DMS 273 (cell line): ENCODE results near the gene GPR107.
"Not testable (repeated sequence)": the region's sequence is repeated elsewhere in the genome, so short reads cannot be mapped to it uniquely, and the experiment has no call there.

Experiments used
- DNase-seq: peaks from one replicate; lab custom pipeline; 2025; ENCODE audit not compliant: unreplicated experiment; lab: John Stamatoyannopoulos, UW

GPR107 gene

DNA sequence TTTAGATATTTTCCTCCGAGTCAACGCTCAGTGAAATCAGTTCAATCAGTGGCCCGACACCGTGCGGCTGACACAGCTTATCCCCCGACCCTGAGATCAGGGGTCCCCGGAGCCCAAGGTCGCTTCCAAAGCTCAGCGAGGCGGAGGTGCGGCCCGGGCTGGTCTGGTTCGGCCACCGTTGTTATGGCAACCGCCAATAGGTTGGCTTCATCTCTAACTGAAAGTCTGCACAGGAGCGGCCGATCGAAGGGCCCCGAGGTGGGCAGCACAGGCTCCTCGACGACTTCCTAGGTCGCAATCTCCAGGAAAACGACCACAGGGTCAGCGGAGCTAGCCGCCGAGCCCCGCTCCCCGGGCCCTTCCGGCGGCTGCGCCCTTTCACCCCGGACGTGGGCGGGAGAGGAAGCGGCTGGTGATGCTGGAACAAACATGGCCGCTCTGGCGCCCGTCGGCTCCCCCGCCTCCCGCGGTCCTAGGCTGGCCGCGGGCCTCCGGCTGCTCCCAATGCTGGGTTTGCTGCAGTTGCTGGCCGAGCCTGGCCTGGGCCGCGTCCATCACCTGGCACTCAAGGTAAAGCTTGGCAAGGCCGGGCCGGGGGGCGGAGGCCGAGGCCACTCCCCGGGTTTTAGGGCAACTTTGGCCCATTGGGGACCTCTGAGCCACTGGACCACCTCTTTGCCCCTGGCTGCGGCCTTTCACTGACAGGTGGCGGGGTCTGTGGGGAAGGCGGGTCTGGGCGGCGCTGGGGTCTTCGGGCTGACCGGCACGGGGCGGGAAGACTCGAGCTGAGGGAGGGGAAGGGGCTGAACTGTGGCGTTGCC is at the start of gene GPR107:
Gene GPR107, plus strand, starts transcription at position 403 of the 821 bp plus-strand sequence. Its CDS starts 27 bp downstream, at position 430.
- DNase-seq: peak; percentile 80

DNA sequence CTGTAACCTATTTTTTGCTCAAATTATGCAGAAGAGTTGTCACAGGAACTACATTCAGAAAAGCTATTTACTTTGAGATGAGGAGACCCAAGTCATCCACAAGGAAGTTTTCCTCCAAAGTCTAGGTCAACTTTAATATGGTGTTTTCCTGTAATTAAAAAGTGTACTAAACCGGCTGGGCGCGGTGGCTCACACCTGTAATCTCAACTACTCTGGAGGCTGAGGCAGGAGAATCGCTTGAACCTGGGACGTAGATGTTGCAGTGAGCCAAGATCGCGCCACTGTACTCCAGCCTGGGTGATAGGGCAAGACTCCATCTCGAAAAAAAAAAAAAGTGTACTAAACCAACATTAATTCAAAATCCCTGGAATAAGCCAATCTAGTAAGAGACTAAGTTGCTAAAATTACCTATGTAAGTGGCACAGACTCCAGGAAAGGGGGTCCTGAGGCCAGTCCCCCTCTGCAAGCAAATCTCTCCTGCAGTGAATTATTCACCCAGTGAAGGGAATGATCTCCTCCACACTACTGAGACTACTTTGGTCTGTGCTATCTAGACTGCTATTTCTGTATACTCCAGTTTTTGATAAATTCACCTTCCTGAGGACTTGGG is 49.7 kb upstream of the GPR107 start:
- DNase-seq: no peak

DNA sequence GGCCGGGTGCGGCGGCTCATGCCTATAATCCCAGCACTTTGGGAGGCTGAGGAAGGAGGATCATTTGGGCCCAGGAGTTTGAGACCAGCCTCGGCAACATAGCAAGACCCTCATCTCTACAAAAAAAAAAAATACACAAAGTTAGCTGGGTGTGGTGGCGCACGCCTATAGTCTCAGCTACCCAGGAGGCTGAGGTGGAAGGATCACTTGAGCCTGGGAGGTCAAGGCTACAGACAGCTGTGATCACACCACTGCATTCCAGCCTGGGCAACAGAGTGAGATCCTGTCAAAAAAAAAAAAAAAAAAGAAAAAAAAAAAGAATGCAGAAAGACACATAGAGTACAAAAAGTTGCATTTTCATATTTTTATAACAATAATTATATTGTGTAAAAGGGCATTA is 46.8 kb upstream of the GPR107 start:
- DNase-seq: not testable (repeated sequence)

DNA sequence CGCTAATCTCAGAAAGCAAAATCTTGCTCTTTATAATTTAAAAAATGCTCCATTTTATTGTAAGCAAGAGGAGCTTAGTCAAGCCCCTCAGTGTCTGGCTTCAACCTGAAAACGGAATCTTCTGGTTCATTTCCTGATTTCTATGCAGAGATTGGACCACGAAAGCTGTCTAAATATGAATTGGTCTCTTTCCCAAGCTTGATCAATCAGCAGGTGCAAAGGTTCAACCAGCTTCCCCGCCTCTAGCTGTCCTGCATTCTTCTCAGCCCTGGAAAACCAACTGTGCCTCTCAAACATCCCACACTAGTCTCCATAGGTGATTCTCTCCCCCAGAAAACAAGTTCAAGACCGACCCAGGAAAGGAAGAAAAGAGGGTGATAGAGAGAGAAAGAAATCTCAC is 45.2 kb upstream of the GPR107 start:
- no peak for DNase-seq

DNA sequence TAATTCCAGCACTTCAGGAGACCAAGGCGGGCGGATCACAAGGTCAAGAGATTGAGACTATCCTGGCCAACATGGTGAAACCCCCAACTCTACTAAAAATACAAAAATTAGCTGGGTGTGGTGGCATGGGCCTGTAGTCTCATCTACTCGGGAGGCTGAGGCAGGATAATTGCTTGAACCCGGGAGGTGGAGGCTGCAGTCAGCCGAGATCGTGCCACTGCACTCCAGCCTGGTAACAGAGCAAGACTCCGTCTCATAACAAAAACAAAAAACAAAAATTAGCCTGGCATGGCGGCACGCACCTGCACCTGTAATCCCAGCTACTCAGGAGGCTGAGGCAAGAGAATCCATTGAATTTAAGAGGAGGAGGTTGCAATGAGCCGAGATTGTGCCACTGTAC is 44.2 kb upstream of the GPR107 start:
- not testable (repeated sequence) for DNase-seq

DNA sequence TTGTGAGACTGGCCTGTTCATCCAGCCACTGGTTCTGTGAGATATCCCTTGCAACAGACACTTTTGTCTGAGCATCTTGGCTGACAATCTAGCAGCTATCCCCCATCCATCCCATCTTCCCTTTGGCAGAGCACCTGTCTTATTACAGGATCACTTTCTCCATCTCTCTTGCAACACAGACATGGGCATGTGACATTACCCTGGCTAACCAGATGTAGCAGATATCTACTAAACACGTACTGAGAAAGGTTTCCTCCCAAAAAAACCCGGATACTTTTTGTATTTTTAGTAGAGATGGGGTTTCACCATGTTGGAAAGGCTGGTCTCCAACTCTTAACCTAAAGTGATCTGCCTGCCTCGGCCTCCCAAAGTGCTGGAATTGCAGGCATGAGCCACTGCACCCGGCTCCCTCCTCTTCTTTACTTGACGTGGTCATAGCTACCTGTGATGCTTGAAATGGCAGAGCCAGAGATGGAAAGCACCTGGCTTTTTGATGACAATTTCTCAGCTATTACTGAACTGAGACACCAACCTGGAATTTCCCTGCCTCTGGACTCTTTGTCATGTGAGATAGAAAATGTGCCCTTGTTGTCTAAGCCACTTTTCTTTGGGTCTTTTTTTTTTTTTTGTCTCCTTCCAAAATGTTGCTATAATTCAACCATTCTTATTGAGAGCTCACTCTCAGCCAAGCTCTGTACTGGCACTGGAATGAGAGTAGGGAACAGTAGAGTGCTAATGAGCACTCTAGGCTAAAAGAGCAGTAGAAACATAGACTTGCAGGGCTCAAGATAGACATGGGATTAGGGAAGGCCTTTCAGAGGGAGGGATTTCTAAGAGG is 43.3 kb upstream of the GPR107 start:
- DNase-seq: no peak

DNA sequence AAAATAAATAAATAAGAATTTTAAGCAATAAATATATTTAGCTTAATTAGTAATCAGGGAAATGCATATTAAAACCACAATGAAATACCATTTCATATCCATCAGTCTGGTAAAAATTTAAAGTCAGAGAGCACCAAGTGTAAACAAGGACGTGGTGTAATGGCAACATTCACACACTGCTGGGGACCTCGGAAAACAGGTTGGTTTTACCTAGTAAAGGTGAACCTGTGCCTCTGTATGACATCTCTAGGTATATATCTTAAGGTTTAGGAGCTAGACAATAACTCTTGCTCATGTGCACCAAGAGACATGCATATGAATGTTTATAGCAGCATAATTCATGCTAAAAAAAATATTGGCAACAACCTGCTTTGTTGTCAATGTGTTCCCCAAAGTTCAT is 40.4 kb upstream of the GPR107 start:
- DNase-seq: no peak

DNA sequence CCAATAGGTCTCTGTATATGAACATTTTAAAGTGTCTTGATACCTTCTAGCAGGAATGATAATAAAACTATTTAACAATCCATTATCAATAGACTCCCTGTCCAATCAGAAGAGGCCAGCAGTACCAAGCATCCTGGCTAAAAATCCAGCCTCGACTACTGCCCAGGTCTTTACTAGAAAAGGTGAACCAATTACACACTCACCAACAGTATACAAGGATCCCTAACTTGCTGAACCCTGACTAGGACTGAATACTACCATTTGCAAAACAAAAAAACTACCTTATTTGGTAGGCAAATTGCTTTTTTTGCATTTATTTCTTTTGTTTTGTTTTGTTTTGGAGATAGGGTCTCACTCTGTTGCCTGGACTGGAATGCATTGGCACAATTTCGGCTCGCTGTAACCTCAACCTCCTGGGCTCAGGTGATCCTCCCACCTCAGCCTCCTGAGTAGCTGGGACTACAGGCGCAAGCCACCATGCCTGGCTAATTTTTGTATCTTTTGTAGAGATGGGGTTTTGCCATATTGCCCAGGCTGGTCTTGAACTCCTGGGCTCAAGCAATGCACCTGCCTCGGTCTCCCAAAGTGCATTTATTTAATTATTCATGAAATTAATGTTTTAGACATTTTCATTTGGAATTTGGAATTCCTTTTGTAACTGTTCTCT is 38.2 kb upstream of the GPR107 start:
- DNase-seq: no peak

DNA sequence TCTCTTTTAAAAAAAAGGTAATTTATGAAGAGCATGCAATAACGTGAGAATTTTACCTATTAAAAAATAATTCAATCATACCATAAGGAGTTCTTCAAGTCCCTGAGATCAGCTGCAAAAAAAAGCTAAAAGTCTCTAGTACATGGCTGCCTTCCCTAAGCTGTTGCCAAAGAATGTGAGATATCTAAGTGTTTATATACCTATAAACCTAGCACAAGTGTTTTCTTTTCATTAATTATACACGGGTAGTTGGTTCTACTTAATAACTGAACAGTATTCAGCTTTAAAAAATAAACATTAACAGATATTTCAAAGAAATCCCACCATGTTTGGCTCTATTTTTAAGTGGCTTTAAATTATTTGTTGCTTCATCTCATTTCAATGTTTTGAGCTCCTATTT is 36.6 kb upstream of the GPR107 start:
- DNase-seq: no peak

DNA sequence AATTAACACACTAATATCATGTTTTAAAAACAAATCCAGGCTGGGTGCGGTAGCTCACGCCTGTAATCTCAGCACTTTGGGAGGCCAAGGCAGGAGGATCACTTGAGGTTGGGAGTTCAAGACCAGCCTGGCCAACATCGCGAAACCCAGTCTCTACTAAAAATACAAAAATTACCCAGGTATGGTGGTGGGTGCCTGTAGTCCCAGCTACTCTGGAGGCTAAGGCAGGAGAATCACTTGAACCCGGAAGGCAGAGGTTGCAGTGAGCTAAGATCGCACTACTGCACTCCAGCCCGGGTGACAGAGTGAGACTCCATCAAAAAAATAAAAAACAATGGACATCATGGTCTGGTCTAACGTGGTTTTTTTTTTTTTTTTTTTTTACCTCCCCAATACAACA is 36.2 kb upstream of the GPR107 start:
- not testable (repeated sequence) for DNase-seq

DNA sequence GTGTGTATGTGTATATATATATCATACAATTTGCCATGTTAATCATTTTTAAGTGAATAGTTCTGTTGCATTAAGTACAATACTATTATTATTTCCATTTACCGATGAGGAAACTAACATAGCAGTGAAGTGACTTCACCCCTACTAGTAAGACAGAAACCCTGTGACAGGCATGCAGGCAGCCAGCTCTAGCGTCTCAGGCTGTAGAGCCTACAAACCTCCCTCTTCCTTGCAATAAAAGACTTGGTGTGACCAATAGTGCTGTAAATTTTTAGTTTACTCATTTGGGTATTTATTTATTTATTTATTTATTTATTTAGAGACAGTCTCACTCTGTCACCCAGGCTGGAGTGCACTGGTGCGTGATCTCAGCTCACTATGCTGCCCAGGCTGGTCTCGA is 35.4 kb upstream of the GPR107 start:
- DNase-seq: no peak

DNA sequence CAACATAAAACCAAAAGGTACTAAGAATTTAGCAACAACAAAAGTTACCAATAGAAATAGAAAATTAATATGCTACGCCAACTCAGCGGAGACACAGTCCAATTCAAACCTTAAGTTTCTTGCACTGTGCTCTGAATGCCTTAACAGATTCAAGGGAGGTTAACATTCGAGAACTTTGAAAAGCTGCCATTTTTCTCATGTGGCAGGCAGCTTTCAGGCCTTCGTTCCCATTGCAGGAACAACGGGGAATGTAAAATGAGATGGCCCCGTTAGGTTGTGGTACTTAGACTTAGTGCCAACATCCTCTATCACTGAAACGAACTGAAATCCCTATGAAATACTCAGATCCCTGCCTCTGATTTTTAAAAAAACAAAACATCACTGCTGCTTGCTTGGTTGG is 33.1 kb upstream of the GPR107 start:
- no peak for DNase-seq

DNA sequence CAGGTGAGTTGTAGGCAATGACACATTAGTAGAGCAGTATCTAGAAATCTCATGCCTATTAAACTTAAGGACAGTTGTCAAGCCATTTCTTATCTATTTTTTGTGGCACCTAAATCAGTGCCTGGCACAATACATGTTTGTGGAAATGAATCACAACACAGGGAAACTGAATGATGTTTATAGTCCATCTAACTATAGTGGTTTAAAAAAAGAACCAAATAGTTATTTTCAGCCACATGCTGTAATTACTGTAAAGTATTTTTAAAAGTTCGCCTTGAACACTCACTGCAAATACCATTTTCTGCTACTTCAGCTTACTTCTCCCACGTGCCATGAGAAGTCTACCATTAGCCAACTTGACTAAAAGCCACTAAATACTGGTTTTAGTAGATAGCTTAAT is 32.6 kb upstream of the GPR107 start:
- no peak for DNase-seq

DNA sequence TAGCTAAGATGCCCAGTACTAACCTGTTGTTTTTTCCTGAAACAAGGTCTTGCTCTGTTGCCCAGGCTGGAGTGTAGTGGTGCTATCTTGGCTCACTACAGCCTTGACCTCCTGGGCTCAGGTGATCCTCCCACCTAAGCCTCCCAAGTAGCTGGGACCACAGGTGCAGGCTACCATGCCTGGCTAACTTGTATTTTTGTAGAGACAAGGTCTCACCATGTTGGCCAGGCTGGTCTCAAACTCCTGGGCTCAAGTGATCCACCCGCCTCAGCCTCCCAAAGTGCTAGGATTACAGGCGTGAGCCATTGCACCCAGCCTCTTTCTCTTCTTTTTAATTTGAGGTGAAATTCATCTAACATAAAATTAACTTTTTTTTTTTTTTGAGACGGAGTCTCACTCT is 31.9 kb upstream of the GPR107 start:
- DNase-seq: not testable (repeated sequence)

DNA sequence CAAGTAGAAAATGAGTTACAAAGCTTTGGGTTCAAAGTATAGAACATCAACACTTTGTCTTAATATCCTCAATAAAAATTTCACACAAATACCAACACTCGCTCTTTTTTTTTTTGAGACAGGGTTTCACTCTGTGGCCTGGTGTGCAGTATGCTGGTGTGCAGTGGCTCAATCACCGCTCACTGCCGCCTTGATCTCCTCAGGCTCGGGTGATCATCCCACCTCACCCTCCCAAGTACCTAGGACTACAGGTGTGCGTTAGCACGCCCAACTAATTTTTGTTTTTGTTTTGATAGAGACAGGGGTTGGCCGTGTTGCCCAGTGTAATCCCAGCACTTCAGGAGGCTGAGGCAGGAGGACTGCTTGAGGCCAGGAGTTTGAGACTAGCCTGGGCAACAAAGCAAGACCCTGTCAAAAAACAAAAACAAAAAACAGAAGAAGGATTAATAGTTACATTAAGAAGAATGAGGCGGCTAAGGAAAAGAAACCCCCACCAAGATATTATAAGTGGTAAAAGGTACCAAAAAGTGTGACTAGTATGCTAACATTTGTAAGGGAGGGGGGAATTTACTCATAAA is 31.1 kb upstream of the GPR107 start:
- DNase-seq: no peak

DNA sequence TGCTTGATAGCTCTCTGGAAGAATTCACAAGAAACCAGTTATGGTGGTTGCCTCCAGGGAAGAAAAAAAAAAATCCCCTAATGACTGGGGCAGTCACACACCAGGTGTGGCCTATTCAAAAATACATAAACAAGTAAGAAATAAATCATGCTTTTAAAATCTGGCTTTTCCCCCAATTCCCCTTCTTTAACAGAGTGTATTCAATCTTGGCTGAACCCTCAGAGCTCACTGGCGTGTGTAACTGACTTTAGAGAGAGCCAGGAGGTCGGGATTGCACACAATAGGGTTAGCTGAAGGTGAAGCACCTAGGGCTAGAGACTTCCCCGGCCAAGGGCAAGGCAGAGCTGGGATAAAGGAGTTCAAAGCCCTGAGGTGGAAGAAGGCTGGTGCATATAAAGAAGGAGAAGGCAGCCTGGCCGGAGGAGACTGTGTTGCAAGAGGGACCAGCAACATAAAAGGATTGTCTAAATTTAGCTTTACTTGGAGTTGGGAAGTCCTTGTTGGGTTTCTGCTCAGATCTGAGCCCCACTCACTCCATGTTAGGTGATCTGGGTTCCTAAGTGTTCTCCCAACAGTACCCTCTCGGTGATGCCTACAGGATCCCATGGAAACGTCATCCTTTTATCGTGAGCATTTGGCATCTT is 30.4 kb upstream of the GPR107 start:
- no peak for DNase-seq

DNA sequence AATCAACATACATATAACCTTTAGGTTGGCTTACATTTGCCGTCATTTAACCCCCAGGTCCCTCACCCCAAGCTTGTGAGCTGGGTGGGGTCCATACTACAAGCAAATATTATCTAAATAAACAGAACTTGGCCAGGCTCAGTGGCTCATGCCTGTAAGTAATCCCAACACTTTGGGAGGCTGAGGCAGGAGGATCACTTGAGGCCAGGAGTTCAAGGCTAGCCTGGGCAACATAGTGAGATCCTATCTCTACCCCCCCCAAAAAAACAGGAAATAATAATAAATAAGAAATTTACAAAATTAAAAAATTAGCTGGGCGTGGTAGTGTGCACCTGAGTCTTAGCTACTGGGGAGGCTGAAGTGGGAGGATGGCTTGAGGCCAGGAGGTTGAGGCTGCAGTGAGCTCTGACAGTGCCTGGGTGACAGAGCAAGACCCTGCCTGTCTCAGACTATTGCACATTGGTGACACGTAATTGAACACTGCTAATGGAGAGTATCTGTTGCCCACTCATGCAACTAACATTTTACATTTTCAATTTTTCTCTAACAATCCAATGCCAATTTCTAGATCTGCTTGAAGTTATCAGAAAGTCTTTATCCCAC is 29.6 kb upstream of the GPR107 start:
- no peak for DNase-seq

DNA sequence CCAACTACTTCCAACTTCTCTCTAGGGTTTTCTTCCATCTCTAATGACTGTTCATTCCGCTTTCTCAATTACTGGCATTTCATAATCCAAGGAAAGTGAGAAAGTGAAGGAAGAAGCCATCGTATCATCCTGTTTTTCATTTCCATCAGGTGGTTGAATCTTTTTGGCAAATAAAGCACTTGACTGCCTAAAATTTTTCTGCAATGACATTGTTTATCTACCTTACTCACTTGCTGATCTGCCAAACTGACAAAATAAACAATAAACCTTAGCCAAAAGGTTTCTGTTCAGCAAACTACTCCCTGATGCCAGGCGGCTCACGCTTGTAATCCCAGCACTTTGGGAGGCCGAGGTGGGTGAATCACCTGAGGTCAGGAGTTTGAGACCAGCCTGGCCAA is 29.1 kb upstream of the GPR107 start:
- no peak for DNase-seq

DNA sequence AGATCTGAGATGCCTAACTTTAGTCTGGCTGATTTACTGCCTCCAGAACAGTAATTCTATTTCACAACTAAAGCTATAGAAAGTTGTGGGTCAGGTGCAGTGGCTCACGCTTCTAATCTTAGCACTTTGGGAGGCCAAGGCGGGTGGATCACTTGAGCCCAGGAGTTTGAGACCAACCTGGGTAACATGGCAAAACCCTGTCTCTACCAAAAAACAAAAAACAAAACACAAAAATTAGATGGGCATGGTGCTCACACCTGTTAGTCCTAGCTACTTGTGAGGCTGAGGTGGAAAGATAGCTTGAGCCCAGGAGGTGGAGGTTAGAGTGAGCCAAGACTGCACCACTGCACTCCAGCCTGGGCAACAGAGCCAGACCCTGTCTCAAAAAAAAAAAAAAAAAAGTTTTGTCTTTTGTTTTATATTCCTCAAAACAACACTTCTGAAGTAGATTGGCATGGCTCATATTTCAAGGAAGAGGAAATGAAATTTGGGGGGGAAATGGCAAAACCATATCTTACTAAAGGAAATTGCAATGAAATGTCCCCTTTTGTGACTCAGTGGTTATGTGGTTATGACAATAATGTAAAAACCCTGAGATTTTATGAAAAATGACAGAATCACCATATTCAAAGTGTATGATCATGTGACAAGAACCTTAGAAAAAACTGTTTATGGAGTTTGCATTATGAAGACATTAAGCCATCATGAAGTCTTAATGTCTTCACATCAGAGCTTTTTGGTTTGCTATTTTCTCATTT is 26.9 kb upstream of the GPR107 start:
- no peak for DNase-seq
